Activated T-cell treated with anti-CD3 and anti-CD28 coated beads, Interleukin-2, amount 50 U/mL, for 24 hours (primary cell): ENCODE data around the gene FILIP1.

Experiments
- DNase-seq: peaks from one replicate; pipeline ENCODE4 v3.0.0-alpha.2; 2020
- H3K27ac Mint-ChIP-seq: 2 replicates; pipeline ENCODE4 v1.8.0; 2020; ENCODE audit warnings: mild to moderate bottlenecking, mixed read lengths
- H3K27me3 Mint-ChIP-seq: 2 replicates; pipeline ENCODE4 v1.8.0; 2020; ENCODE audit warnings: mixed read lengths
- H3K36me3 Mint-ChIP-seq: 2 replicates; pipeline ENCODE4 v1.8.0; 2020; ENCODE audit warnings: low read depth, mixed read lengths
- H3K4me1 Mint-ChIP-seq: 2 replicates; pipeline ENCODE4 v1.8.0; 2020; ENCODE audit warnings: low read depth, mixed read lengths
- H3K4me3 Mint-ChIP-seq: 2 replicates; pipeline ENCODE4 v1.8.0; 2020; ENCODE audit warnings: mild to moderate bottlenecking, moderate library complexity, mixed read lengths
- H3K9me3 Mint-ChIP-seq: 2 replicates; pipeline ENCODE4 v1.8.0; 2020; ENCODE audit warnings: mixed read lengths

The FILIP1 gene

GRCh38 chr6:75243333-75244062, 250.1 kb downstream of the FILIP1 start, which contains the start of gene COX7A2:
Gene COX7A2, minus strand, starts transcription at chr6:75243801. Its CDS starts 67 bp downstream, at chr6:75243734.
- H3K4me1 Mint-ChIP-seq = peaks cover 34% of the 10 kb centered on the region
- peaks cover 12% of the 10 kb centered on the region for H3K27me3 Mint-ChIP-seq
- peaks cover 43% of the 10 kb centered on the region for H3K36me3 Mint-ChIP-seq
- peak; percentile 86 for DNase-seq
- no peaks in the 10 kb centered on the region for H3K9me3 Mint-ChIP-seq
- H3K27ac Mint-ChIP-seq = peak within 1 kb of the TSS; percentile 98
- peak within 1 kb of the TSS; percentile 95 for H3K4me3 Mint-ChIP-seq
